ENCODE measurements around the gene SCN3A.

GRCh38 chr2:165112133-165112573 lies 91.7 kb downstream of the SCN3A start:
- TF ChIP-seq POLR2AphosphoS5 (IDR thresholded peaks at IDR 0.05; ENCODE audit: low read depth, low read length): no peak
- no peak for TF ChIP-seq SIN3A (IDR thresholded peaks at IDR 0.05; ENCODE audit: borderline replicate concordance, insufficient read depth, low read length)
- TF ChIP-seq, protein P1, sequence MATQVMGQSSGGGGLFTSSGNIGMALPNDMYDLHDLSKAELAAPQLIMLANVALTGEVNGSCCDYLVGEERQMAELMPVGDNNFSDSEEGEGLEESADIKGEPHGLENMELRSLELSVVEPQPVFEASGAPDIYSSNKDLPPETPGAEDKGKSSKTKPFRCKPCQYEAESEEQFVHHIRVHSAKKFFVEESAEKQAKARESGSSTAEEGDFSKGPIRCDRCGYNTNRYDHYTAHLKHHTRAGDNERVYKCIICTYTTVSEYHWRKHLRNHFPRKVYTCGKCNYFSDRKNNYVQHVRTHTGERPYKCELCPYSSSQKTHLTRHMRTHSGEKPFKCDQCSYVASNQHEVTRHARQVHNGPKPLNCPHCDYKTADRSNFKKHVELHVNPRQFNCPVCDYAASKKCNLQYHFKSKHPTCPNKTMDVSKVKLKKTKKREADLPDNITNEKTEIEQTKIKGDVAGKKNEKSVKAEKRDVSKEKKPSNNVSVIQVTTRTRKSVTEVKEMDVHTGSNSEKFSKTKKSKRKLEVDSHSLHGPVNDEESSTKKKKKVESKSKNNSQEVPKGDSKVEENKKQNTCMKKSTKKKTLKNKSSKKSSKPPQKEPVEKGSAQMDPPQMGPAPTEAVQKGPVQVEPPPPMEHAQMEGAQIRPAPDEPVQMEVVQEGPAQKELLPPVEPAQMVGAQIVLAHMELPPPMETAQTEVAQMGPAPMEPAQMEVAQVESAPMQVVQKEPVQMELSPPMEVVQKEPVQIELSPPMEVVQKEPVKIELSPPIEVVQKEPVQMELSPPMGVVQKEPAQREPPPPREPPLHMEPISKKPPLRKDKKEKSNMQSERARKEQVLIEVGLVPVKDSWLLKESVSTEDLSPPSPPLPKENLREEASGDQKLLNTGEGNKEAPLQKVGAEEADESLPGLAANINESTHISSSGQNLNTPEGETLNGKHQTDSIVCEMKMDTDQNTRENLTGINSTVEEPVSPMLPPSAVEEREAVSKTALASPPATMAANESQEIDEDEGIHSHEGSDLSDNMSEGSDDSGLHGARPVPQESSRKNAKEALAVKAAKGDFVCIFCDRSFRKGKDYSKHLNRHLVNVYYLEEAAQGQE (IDR thresholded peaks at IDR 0.05; ENCODE audit: insufficient read depth in 1 of 2, low read depth in 2 of 2, low read length in 2 of 2): no peak
- TF ChIP-seq TAF1 (IDR thresholded peaks at IDR 0.05; ENCODE audit: borderline replicate concordance, insufficient read depth, low read length): no peak
- TF ChIP-seq FOXP2 (optimal IDR thresholded peaks at IDR 0.05; ENCODE audit: borderline replicate concordance, extremely low read depth, extremely low read length, insufficient read depth): no peak

All from PFSK-1 (cell line).